ENCODE measurements around the gene ANKRD6. TPM values are rescaled to one million over a fixed set of nuclear protein-coding genes. Genes with fewer than 3 reads are reported as not detected.

ANKRD6 gene
- total RNA-seq, 5 donors from 2014 or later (not counting 1 experiment from before 2014, with no cell fraction given) = 3.0 to 8.4 (median 5.3) TPM

DNA sequence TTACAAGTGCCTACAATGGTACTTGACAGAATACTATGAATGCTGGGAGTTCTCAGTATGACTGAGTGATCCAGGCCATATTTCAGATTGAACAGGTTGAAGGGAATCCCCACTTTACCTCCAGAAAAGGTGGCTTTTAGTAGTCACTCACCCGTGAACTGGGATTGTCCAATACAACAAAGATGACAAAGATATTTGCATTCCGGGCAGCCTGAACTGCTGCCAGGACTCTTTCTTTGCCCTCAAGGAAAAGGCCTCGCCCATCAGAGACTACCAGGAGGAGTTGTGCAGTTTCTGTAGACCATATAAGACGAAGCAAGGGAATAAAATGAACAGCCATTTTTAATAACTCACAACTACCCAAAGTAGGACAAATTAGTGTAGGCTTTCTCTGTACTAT, 211.9 kb downstream of the ANKRD6 start:
- peak overlapping the region in 1 of 2 donors; percentile 60 for H3K27ac Mint-ChIP-seq
- Histone ChIP-seq H3K27me3 (replicated peaks in 1 of 2; ENCODE audit: control insufficient read depth in 2 of 2, extremely low read depth in 1 of 2, insufficient read depth in 2 of 2, low read length in 1 of 2) (no peaks in the 10 kb centered on the region), H3K4me1 (ENCODE audit: control insufficient read depth in 1 of 2, extremely low read depth in 1 of 2, insufficient read depth in 2 of 2, low read length in 2 of 2) (no peaks in the 10 kb centered on the region), H3K27ac (ENCODE audit: low read length) (no peak overlapping the region), H3K36me3 (ENCODE audit: control insufficient read depth in 2 of 2, extremely low read depth in 1 of 2, insufficient read depth in 1 of 2, low read length in 1 of 2) (peaks cover 7 to 63% of the 10 kb centered on the region in 2 donors), H3K9me3 (no peaks in the 10 kb centered on the region), H3K4me3 (ENCODE audit: control insufficient read depth in 1 of 2, extremely low read depth in 1 of 2, low read length in 1 of 2) (no peak overlapping the region)
- DNase-seq (no peak), ATAC-seq (replicated peaks in 1 of 4) (no peak)
- H3K4me1 Mint-ChIP-seq = peaks cover 0 to 3% (median 0%) of the 10 kb centered on the region in 3 donors
- no peaks in the 10 kb centered on the region for H3K27me3 Mint-ChIP-seq
- no peaks in the 10 kb centered on the region for H3K9me3 Mint-ChIP-seq
- CTCF ChIA-PET = no interaction called here
- WGBS (ENCODE audit: insufficient coverage) = 92% methylated on average over 2 of the region's 4 CpGs
- H3K4me3 Mint-ChIP-seq = no peak overlapping the region
- peaks cover 39% of the 10 kb centered on the region for H3K36me3 Mint-ChIP-seq
- POLR2A ChIA-PET = no interaction called here

DNA sequence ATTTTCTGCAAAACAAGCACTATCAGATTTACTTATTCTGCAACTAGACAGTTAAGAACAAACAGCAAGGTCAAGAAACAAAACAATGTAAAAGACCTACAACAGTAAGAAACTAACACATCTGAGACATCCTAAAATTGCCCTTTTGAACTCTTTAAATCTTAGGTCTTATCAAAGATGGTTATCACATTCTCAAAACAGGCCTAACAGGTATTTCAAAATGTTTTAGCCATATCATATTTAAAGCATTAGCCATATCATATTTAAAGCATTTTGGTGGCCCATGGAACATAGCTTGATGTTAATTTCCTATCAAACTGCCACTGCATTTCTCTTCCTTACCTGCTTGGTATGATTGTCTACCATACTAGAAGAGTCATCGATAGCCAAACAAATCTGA, 216.7 kb downstream of the ANKRD6 start:
- DNase-seq (no peak), ATAC-seq (replicated peaks in 1 of 4) (no peak)
- no peak overlapping the region for H3K27ac ChIP-seq (ENCODE audit: low read length)
- H3K4me1 ChIP-seq (ENCODE audit: control insufficient read depth in 1 of 2, extremely low read depth in 1 of 2, insufficient read depth in 2 of 2, low read length in 2 of 2) = no peaks in the 10 kb centered on the region
- Mint-ChIP-seq H3K9me3 (no peaks in the 10 kb centered on the region), H3K27me3 (no peaks in the 10 kb centered on the region), H3K4me3 (no peak overlapping the region), H3K36me3 (peaks cover 55% of the 10 kb centered on the region), H3K4me1 (no peaks in the 10 kb centered on the region), H3K27ac (no peak overlapping the region)
- H3K4me3 ChIP-seq (ENCODE audit: control insufficient read depth in 1 of 2, extremely low read depth in 1 of 2, low read length in 1 of 2) = no peak overlapping the region
- POLR2A ChIA-PET = no interaction called here
- 100% methylated on average over 1 of the region's 1 CpG for WGBS (ENCODE audit: insufficient coverage)
- H3K36me3 ChIP-seq (ENCODE audit: control insufficient read depth in 2 of 2, extremely low read depth in 1 of 2, insufficient read depth in 1 of 2, low read length in 1 of 2) = peaks cover 8 to 78% of the 10 kb centered on the region in 2 donors
- H3K27me3 ChIP-seq (replicated peaks in 1 of 2; ENCODE audit: control insufficient read depth in 2 of 2, extremely low read depth in 1 of 2, insufficient read depth in 2 of 2, low read length in 1 of 2) = no peaks in the 10 kb centered on the region
- CTCF ChIA-PET = no interaction called here
- H3K9me3 ChIP-seq = no peaks in the 10 kb centered on the region

GRCh38 chr6:89650579-89650978, 217.6 kb downstream of the ANKRD6 start:
- DNase-seq = no peak
- Mint-ChIP-seq H3K4me3 (no peak overlapping the region), H3K9me3 (no peaks in the 10 kb centered on the region), H3K36me3 (peaks cover 57% of the 10 kb centered on the region), H3K27me3 (no peaks in the 10 kb centered on the region), H3K4me1 (no peaks in the 10 kb centered on the region), H3K27ac (no peak overlapping the region)
- Histone ChIP-seq H3K36me3 (ENCODE audit: control insufficient read depth in 2 of 2, extremely low read depth in 1 of 2, insufficient read depth in 1 of 2, low read length in 1 of 2) (peaks cover 10 to 82% of the 10 kb centered on the region in 2 donors), H3K27me3 (replicated peaks in 1 of 2; ENCODE audit: control insufficient read depth in 2 of 2, extremely low read depth in 1 of 2, insufficient read depth in 2 of 2, low read length in 1 of 2) (no peaks in the 10 kb centered on the region), H3K4me3 (ENCODE audit: control insufficient read depth in 1 of 2, extremely low read depth in 1 of 2, low read length in 1 of 2) (no peak overlapping the region), H3K27ac (ENCODE audit: low read length) (no peak overlapping the region), H3K4me1 (ENCODE audit: control insufficient read depth in 1 of 2, extremely low read depth in 1 of 2, insufficient read depth in 2 of 2, low read length in 2 of 2) (no peaks in the 10 kb centered on the region), H3K9me3 (no peaks in the 10 kb centered on the region)
- ChIA-PET CTCF (interaction anchor here in 1 of 2 donors (0.6 kb wide), 1 partner anchor 83 kb away, joined by 3 read pairs; no protein-coding TSS in a partner anchor), POLR2A (interaction anchor here (0.6 to 0.7 kb wide), 2 partner anchors 65 to 308 kb away, joined by 3 to 4 read pairs; no protein-coding TSS in a partner anchor)
- no peak for ATAC-seq (replicated peaks in 1 of 4)
- 96% methylated on average over 6 of the region's 8 CpGs for WGBS (ENCODE audit: insufficient coverage)

DNA sequence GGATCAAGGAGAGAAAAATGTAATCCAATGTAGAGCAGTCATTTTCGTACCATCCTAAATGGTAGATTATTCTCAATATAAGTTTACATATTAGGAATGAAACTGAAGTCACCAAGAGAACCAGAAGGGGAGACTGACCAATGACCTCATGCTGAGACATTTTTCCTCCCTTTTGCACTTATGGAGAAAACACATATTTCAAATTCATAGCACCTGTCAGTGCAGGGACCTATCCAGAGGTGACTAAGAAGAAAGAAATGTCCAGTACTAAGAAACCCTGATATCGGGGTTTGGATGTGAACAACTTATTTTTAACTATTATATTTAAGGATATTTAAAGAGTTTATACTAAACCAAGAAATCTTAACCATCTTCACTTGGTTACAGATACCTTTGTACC, 222.2 kb downstream of the ANKRD6 start:
- no peaks in the 10 kb centered on the region for H3K9me3 ChIP-seq
- Mint-ChIP-seq H3K36me3 (peaks cover 62% of the 10 kb centered on the region), H3K27ac (no peak overlapping the region), H3K9me3 (no peaks in the 10 kb centered on the region), H3K4me1 (no peaks in the 10 kb centered on the region), H3K4me3 (no peak overlapping the region), H3K27me3 (no peaks in the 10 kb centered on the region)
- CTCF ChIA-PET = interaction anchor here in 1 of 2 donors (0.6 kb wide), 1 partner anchor 256 kb away, joined by 3 read pairs; no protein-coding TSS in a partner anchor
- ATAC-seq (replicated peaks in 1 of 4) (no peak), DNase-seq (no peak)
- H3K4me3 ChIP-seq (ENCODE audit: control insufficient read depth in 1 of 2, extremely low read depth in 1 of 2, low read length in 1 of 2) = no peak overlapping the region
- POLR2A ChIA-PET = interaction anchor here in 1 of 2 donors (0.6 kb wide), 1 partner anchor 332 kb away, joined by 3 read pairs; no protein-coding TSS in a partner anchor
- no peaks in the 10 kb centered on the region for H3K27me3 ChIP-seq (replicated peaks in 1 of 2; ENCODE audit: control insufficient read depth in 2 of 2, extremely low read depth in 1 of 2, insufficient read depth in 2 of 2, low read length in 1 of 2)
- H3K4me1 ChIP-seq (ENCODE audit: control insufficient read depth in 1 of 2, extremely low read depth in 1 of 2, insufficient read depth in 2 of 2, low read length in 2 of 2) = no peaks in the 10 kb centered on the region
- H3K36me3 ChIP-seq (ENCODE audit: control insufficient read depth in 2 of 2, extremely low read depth in 1 of 2, insufficient read depth in 1 of 2, low read length in 1 of 2) = peaks cover 19 to 85% of the 10 kb centered on the region in 2 donors
- no CpG with 5 or more reads among the region's 2 CpGs for WGBS (ENCODE audit: insufficient coverage)
- no peak overlapping the region for H3K27ac ChIP-seq (ENCODE audit: low read length)

GRCh38 chr6:89657445-89658158, 224.7 kb downstream of the ANKRD6 start:
- Mint-ChIP-seq H3K36me3 (peaks cover 64% of the 10 kb centered on the region), H3K9me3 (no peaks in the 10 kb centered on the region), H3K27ac (no peak overlapping the region), H3K27me3 (no peaks in the 10 kb centered on the region), H3K4me3 (no peak overlapping the region), H3K4me1 (no peaks in the 10 kb centered on the region)
- ATAC-seq (replicated peaks in 1 of 4) (no peak), DNase-seq (no peak)
- H3K36me3 ChIP-seq (ENCODE audit: control insufficient read depth in 2 of 2, extremely low read depth in 1 of 2, insufficient read depth in 1 of 2, low read length in 1 of 2) = peaks cover 19 to 87% of the 10 kb centered on the region in 2 donors
- no peak overlapping the region for H3K27ac ChIP-seq (ENCODE audit: low read length)
- ChIA-PET POLR2A (no interaction called here), CTCF (interaction anchor here in 1 of 2 donors (0.6 kb wide), 1 partner anchor 694 kb away, joined by 3 read pairs; no protein-coding TSS in a partner anchor)
- WGBS (ENCODE audit: insufficient coverage) = 96% methylated on average over 3 of the region's 13 CpGs
- H3K27me3 ChIP-seq (replicated peaks in 1 of 2; ENCODE audit: control insufficient read depth in 2 of 2, extremely low read depth in 1 of 2, insufficient read depth in 2 of 2, low read length in 1 of 2) = no peaks in the 10 kb centered on the region
- no peak overlapping the region for H3K4me3 ChIP-seq (ENCODE audit: control insufficient read depth in 1 of 2, extremely low read depth in 1 of 2, low read length in 1 of 2)
- no peaks in the 10 kb centered on the region for H3K9me3 ChIP-seq
- no peaks in the 10 kb centered on the region for H3K4me1 ChIP-seq (ENCODE audit: control insufficient read depth in 1 of 2, extremely low read depth in 1 of 2, insufficient read depth in 2 of 2, low read length in 2 of 2)

GRCh38 chr6:89660981-89661380, 228.0 kb downstream of the ANKRD6 start:
- H3K27me3 ChIP-seq (replicated peaks in 1 of 2; ENCODE audit: control insufficient read depth in 2 of 2, extremely low read depth in 1 of 2, insufficient read depth in 2 of 2, low read length in 1 of 2) = no peaks in the 10 kb centered on the region
- no peaks in the 10 kb centered on the region for H3K9me3 ChIP-seq
- H3K4me3 ChIP-seq (ENCODE audit: control insufficient read depth in 1 of 2, extremely low read depth in 1 of 2, low read length in 1 of 2) = no peak overlapping the region
- Mint-ChIP-seq H3K4me3 (no peak overlapping the region), H3K36me3 (peaks cover 63% of the 10 kb centered on the region), H3K27ac (no peak overlapping the region), H3K27me3 (no peaks in the 10 kb centered on the region), H3K4me1 (no peaks in the 10 kb centered on the region), H3K9me3 (no peaks in the 10 kb centered on the region)
- WGBS (ENCODE audit: insufficient coverage) = 91% methylated on average over 2 of the region's 4 CpGs
- peaks cover 16 to 86% of the 10 kb centered on the region in 2 donors for H3K36me3 ChIP-seq (ENCODE audit: control insufficient read depth in 2 of 2, extremely low read depth in 1 of 2, insufficient read depth in 1 of 2, low read length in 1 of 2)
- no peaks in the 10 kb centered on the region for H3K4me1 ChIP-seq (ENCODE audit: control insufficient read depth in 1 of 2, extremely low read depth in 1 of 2, insufficient read depth in 2 of 2, low read length in 2 of 2)
- no peak overlapping the region for H3K27ac ChIP-seq (ENCODE audit: low read length)
- DNase-seq (no peak), ATAC-seq (replicated peaks in 1 of 4) (no peak)
- POLR2A ChIA-PET = no interaction called here
- CTCF ChIA-PET = interaction anchor here in 1 of 2 donors (0.8 kb wide), 1 partner anchor 10 kb away, joined by 3 read pairs; no protein-coding TSS in a partner anchor
